ENCODE results near the gene ALKBH3.

DNA sequence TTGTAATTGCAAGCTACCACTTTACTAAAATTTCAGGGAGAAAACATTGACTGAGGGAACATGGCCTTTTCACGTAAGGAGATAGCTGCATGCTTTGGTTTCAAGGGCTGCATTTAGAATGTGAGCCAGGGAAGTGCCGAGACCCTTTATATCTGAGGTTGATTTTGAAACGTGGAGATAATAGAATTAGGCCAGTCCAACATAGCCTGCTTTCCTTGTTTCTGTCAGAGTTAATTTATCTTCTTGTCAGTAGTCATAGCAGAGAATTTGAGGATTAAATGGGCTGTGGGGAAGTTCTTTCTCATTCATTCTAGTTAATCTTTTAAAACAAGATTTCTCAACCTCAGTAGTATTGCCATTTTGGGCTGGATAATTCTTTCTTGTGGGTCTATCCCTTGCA is 12.2 kb downstream of the ALKBH3 start:
- TF ChIP-seq, protein P1, sequence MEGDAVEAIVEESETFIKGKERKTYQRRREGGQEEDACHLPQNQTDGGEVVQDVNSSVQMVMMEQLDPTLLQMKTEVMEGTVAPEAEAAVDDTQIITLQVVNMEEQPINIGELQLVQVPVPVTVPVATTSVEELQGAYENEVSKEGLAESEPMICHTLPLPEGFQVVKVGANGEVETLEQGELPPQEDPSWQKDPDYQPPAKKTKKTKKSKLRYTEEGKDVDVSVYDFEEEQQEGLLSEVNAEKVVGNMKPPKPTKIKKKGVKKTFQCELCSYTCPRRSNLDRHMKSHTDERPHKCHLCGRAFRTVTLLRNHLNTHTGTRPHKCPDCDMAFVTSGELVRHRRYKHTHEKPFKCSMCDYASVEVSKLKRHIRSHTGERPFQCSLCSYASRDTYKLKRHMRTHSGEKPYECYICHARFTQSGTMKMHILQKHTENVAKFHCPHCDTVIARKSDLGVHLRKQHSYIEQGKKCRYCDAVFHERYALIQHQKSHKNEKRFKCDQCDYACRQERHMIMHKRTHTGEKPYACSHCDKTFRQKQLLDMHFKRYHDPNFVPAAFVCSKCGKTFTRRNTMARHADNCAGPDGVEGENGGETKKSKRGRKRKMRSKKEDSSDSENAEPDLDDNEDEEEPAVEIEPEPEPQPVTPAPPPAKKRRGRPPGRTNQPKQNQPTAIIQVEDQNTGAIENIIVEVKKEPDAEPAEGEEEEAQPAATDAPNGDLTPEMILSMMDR (IDR thresholded peaks at IDR 0.05 in 4 of 5, conservative IDR thresholded peaks at IDR 0.05 in 1 of 5), result no peak
- TF ChIP-seq POLR2A (IDR thresholded peaks at IDR 0.05), result no peak

Data from gastrocnemius medialis (tissue), 4 donors.